Transverse colon (tissue), 4 donors: ENCODE results near the gene IFNA8. TPM values are rescaled to one million over a fixed set of nuclear protein-coding genes. Genes with fewer than 3 reads are reported as not detected.
"Not testable (repeated sequence)": the region's sequence is repeated elsewhere in the genome, so short reads cannot be mapped to it uniquely, and the experiment has no call there.

Source experiments
- DNase-seq: peaks from one replicate; pipeline ENCODE4 v3.0.0-alpha.2; 2019
- H3K27ac ChIP-seq, 4 donors: fragments of 200-600 bp; sonication (generic); 2 replicates each; pipeline ENCODE4 v1.5.1; 2016 to 2018; ENCODE audit warnings: inconsistent platforms in 4 of 4
- H3K27me3 ChIP-seq: fragments of 200-600 bp; sonication (generic); 2 replicates; pipeline ENCODE4 v1.5.1; 2017; ENCODE audit warnings: inconsistent platforms
- H3K36me3 ChIP-seq, 4 donors: fragments of 200-600 bp; sonication (generic); 2 replicates each; pipeline ENCODE4 v1.5.1; 2017 to 2019; ENCODE audit warnings: inconsistent platforms in 4 of 4
- H3K4me1 ChIP-seq, 4 donors: fragments of 200-600 bp; sonication (generic); 2 replicates each; pipeline ENCODE4 v1.5.1; 2017 to 2020; ENCODE audit warnings: inconsistent platforms in 4 of 4
- H3K4me3 ChIP-seq, 4 donors: fragments of 200-600 bp; sonication (generic); 1 replicate in 1 of 4; 2 replicates in 3 of 4; pipeline versions ENCODE4 v1.5.1 to v1.6.1; 2017 to 2019; ENCODE audit warnings: inconsistent platforms in 4 of 4
- H3K9me3 ChIP-seq, 2 donors: fragments of 200-600 bp; sonication (generic); 2 replicates each; pipeline ENCODE4 v1.5.1; 2017 to 2019; ENCODE audit warnings: inconsistent platforms in 2 of 2
- EP300 ChIP-seq: sonication (generic); formaldehyde crosslinking; IDR thresholded peaks from one replicate; pipeline ENCODE4 v1.6.1; 2017; ENCODE audit warnings: antibody characterized with exemption, low read depth
- POLR2A ChIP-seq: fragments of 450-650 bp; IDR thresholded peaks from one replicate; pipeline ENCODE4 v1.6.1; 2016; ENCODE audit warnings: antibody characterized with exemption, mild to moderate bottlenecking, moderate library complexity
- POLR2AphosphoS5 ChIP-seq, 3 donors: sonication (generic); formaldehyde crosslinking; IDR thresholded peaks; one replicate each; pipeline ENCODE4 v1.6.1; 2016; ENCODE audit warnings: antibody characterized with exemption in 3 of 3
- WGBS, 2 donors: methylation state at CpG; one replicate each; pipeline ENCODE4 v1.1.5; 2018; ENCODE audit warnings: low coverage in 1 of 2; 5-methylcytosine and 5-hydroxymethylcytosine counted together
- in situ Hi-C, 4 donors: fragments of 200-750 bp; cut with MboI; loops; one replicate each; pipeline versions ENCODE4 v1.15.0 to v1.15.1; 2017; ENCODE audit warnings: low sequenced_read_pairs in 3 of 4, low pct_ligation_motif_present in 1 of 4, low pct_unique_long_range_greater_than_20kb in 1 of 4
- intact Hi-C: fragments of 100-400 bp; cut with DNase I; formaldehyde crosslinking; loops from one replicate; pipeline ENCODE4 v1.15.1; 2023; ENCODE audit warnings: low total_unique reads
- total RNA-seq, 4 donors: library from RNA; depleted of rRNA; stranded (reverse); fragments of >200 nt; gene quantifications; one replicate each; pipeline ENCODE4 v1.1.0, GENCODE V29; 2016
- TF ChIP-seq, protein P1 (sequence below), 5 experiments: fragments of 200-600 bp in 3 of 5; fragments of 450-650 bp in 2 of 5; sonication (generic) in 3 of 5; IDR thresholded peaks; 1 replicate in 2 of 5; 2 replicates in 3 of 5; pipeline ENCODE4 v1.5.1; 2016 to 2017; ENCODE audit warnings: antibody characterized with exemption in 5 of 5, inconsistent platforms in 3 of 5, mild to moderate bottlenecking in 2 of 5, moderate library complexity in 1 of 5

IFNA8 gene
- total RNA-seq, 4 donors from 2014 or later = not detected

DNA sequence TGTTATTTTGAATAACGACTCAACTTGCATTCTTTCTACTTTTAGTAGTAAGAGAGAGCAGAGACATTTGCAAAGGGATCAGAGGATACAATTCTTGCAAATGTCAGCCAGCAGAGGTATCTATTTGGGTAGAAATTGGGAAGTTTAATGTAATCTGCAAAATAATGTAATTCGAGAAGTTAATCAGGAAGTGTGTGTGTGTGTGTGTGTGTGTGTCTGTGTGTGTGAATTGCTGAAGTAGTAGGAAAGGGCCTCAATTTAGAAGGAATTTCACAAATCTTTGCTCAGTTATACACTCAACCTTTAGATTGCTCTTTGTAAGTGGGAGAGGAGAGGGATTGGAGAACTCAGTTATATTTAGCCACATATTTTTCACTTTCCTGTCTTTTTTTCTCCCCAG is 20.3 kb downstream of the IFNA8 start:
- Histone ChIP-seq H3K27ac (no peak overlapping the region), H3K36me3 (no peaks in the 10 kb centered on the region), H3K4me1 (no peaks in the 10 kb centered on the region), H3K9me3 (no peaks in the 10 kb centered on the region), H3K27me3 (peaks cover 3% of the 10 kb centered on the region), H3K4me3 (no peak overlapping the region)
- WGBS, 2 donors = 59 to 63% methylated on average over 2 of the region's 2 CpGs
- no peak for DNase-seq
- intact Hi-C loops = no loop called here
- TF ChIP-seq, protein P1, sequence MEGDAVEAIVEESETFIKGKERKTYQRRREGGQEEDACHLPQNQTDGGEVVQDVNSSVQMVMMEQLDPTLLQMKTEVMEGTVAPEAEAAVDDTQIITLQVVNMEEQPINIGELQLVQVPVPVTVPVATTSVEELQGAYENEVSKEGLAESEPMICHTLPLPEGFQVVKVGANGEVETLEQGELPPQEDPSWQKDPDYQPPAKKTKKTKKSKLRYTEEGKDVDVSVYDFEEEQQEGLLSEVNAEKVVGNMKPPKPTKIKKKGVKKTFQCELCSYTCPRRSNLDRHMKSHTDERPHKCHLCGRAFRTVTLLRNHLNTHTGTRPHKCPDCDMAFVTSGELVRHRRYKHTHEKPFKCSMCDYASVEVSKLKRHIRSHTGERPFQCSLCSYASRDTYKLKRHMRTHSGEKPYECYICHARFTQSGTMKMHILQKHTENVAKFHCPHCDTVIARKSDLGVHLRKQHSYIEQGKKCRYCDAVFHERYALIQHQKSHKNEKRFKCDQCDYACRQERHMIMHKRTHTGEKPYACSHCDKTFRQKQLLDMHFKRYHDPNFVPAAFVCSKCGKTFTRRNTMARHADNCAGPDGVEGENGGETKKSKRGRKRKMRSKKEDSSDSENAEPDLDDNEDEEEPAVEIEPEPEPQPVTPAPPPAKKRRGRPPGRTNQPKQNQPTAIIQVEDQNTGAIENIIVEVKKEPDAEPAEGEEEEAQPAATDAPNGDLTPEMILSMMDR (IDR thresholded peaks at IDR 0.05) = no peak
- TF ChIP-seq POLR2AphosphoS5 (IDR thresholded peaks at IDR 0.05) (no peak), EP300 (no peak), POLR2A (no peak)
- in situ Hi-C loops = loop anchor here in 1 of 4 donors (25.0 kb wide), 1 partner anchor 117 kb away; the partner anchor contains the start of gene IFNA5

- WGBS, 2 donors = 59 to 80% methylated on average over 1 to 2 of the region's 2 CpGs
- DNase-seq = no peak
- in situ Hi-C loops (loop anchor here in 1 of 4 donors (25.0 kb wide), 1 partner anchor 121 kb away; the partner anchor contains the start of gene IFNA5), intact Hi-C loops (no loop called here)
- no peaks in the 10 kb centered on the region for H3K27me3 ChIP-seq
- TF ChIP-seq, protein P1 (IDR thresholded peaks at IDR 0.05) = no peak
- TF ChIP-seq POLR2A = no peak
- no peak for TF ChIP-seq EP300
- TF ChIP-seq POLR2AphosphoS5 (IDR thresholded peaks at IDR 0.05) = no peak
- H3K4me3 ChIP-seq = no peak overlapping the region
- H3K36me3 ChIP-seq = no peaks in the 10 kb centered on the region
- no peaks in the 10 kb centered on the region for H3K4me1 ChIP-seq
- H3K9me3 ChIP-seq = no peaks in the 10 kb centered on the region
- no peak overlapping the region for H3K27ac ChIP-seq
Observed at GRCh38 chr9:21432672-21433425, 23.9 kb downstream of the IFNA8 start.

GRCh38 chr9:21434202-21435014 is 25.5 kb downstream of the IFNA8 start:
- Histone ChIP-seq H3K36me3 (no peaks in the 10 kb centered on the region), H3K27me3 (no peaks in the 10 kb centered on the region), H3K4me3 (no peak overlapping the region), H3K27ac (no peak overlapping the region), H3K4me1 (no peaks in the 10 kb centered on the region), H3K9me3 (no peaks in the 10 kb centered on the region)
- 54 to 56% methylated on average over 9 of the region's 9 CpGs for WGBS, 2 donors
- intact Hi-C loops = no loop called here
- DNase-seq = peak; percentile 28
- TF ChIP-seq POLR2AphosphoS5 (IDR thresholded peaks at IDR 0.05) = no peak
- TF ChIP-seq, protein P1 (IDR thresholded peaks at IDR 0.05) = peak in 4 of 5 experiments; percentile 17 to 43 (median 34)
- in situ Hi-C loops = loop anchor here in 1 of 4 donors (25.0 kb wide), 1 partner anchor 122 kb away; the partner anchor contains the start of gene IFNA5

DNA sequence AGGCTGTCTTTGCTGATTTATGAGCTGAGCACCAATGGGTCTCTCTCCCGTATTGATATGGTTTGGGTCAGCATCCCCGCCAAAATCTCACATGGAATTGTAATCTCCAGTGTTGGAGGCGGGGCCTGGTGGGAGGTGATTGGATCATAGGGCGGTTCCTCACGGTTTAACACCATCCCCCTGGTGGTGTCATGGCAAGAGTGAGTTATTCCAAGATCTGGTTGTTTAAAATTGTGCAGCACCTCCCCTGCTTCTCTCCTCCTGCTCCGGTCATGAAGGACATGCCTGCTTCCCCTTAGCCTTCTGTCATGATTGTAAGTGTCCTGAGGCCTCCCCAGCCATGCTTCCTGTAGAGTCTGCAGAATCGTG is 26.1 kb downstream of the IFNA8 start:
- H3K27ac ChIP-seq, H3K36me3 ChIP-seq, H3K9me3 ChIP-seq, DNase-seq, H3K27me3 ChIP-seq, intact Hi-C loops, H3K4me1 ChIP-seq, H3K4me3 ChIP-seq: not testable (repeated sequence)
- in situ Hi-C loops = loop anchor here in 1 of 4 donors (25.0 kb wide), 1 partner anchor 123 kb away; the partner anchor contains the start of gene IFNA5
- 70 to 81% methylated on average over 3 to 7 of the region's 7 CpGs for WGBS, 2 donors
